HG03575 (cell line): ENCODE results near the gene RBM38.
"Not testable (repeated sequence)": the region's sequence is repeated elsewhere in the genome, so short reads cannot be mapped to it uniquely, and the experiment has no call there.

ENCODE experiments used
- ATAC-seq: cut with Tn5 transposase; IDR thresholded peaks from one replicate; pipeline ENCODE4 v1.9.1; 2021; ENCODE audit not compliant: unreplicated experiment, insufficient number of reproducible peaks, low FRiP score; ENCODE audit errors: extremely low read depth

RBM38 gene

DNA sequence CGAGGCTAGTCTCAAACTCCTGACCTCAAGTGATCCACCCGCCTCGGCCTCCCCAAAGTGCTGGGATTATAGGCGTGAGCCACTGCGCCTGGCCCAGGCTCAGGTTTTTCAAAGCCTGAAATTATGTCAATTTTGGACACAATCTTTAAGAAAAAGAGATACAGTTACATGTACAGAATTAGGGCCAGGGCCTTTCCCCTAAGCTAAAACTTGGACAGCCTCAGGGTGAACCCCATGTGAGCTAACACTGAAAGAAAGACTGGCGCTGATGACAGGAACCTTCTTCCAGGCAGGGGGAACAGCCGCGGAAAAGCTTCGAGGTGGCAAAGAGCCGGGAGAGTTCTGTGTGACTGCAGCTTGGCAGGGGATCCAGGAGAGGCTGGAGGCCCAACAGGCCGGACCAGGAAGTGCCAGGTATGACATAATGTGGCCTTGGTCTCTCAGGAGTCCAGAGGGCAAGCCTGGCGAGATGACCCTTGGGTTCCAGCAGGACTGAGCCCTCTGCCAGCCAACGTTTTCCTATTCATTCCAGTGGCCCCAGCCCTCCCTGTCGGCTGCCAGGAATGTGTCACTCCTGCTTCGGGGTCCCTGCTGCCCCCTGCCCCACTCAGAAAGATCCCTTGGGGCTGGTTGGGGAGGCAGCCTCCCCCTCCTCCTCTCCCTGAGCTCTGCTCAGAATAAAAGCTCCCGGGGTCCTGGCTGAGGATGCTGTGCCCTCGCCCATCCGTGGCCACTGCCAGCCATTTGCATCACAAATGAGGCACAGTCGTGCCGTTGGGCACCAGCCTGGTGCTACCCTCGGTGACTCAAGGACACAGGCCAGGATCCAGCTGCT, 37.3 kb downstream of the RBM38 start:
- ATAC-seq, result no peak

GRCh38 chr20:57429159-57429496, 37.9 kb downstream of the RBM38 start:
- ATAC-seq, result no peak

DNA sequence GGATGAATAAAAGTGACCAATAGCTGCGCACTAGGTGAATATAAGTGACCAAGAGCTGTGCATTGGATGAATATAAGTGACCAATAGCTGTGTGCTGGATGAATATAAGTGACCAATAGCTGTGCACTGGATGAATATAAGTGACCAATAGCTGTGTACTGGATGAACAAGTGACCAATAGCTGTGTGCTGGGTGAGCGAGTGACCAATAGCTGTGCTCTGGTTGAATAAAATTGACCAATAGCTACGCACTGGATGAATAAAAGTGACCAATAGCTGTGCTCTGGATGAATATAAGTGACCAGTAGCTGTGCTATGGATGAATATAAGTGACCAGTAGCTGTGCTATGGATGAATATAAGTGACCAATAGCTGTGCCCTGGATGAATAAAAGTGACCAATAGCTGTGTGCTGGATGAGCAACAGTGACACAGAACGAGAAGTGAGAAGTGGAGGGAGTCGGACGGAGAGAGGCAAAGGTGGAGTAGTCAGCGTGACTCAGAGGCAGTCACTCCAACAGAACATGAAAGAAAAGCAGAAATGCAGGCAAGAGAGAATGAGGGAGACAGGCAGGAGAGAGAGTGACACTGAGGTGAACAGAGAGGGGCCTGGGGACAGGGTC, 38.5 kb downstream of the RBM38 start:
- no peak for ATAC-seq

DNA sequence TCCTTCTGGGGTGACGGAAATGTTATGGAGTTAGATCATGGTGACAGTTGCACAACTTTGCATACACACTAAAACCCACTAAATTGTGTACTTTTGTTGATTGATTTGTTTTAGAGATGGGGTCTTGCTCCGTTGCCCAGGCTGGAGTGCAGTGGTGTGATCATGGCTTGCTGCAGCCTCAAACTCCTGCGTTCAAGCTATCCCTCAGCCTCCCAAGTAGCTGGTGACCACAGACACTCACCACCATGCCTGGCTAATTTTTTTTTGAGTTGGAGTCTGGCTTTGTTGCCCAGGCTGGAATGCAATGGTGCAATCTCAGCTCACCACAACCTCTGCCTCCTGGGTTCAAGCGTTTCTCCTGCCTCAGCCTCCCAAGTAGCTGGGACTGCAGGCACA, 39.0 kb downstream of the RBM38 start:
- ATAC-seq, result not testable (repeated sequence)

- ATAC-seq, result no peak
Observed at GRCh38 chr20:57431539-57431835, 40.3 kb downstream of the RBM38 start.

GRCh38 chr20:57432480-57432861, 41.3 kb downstream of the RBM38 start:
- no peak for ATAC-seq

- peak; percentile 65 for ATAC-seq
Observed at GRCh38 chr20:57432862-57433491, 41.8 kb downstream of the RBM38 start.

- ATAC-seq, result no peak
Observed at GRCh38 chr20:57433657-57434389, 42.6 kb downstream of the RBM38 start.

GRCh38 chr20:57434390-57434700, 43.1 kb downstream of the RBM38 start:
- ATAC-seq, result no peak

DNA sequence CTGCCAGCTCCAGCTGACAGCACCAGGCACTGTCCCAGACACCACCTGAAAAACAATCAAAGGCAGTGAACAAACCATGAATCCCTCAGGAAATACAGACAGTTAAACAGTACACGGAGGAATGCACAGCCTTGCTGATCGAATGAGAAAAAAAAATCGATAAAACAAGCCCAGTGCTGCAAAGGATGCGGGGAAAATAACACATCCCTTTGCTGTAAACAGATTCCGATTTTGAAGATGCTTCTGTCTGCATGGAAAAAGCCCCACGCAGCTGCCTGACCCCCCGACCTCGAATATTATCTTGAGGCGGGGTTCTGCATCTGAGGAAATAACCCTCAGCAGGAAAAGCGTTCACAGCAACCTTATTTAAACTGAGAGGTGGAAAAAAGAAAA, 43.9 kb downstream of the RBM38 start:
- no peak for ATAC-seq

- ATAC-seq, result no peak
Observed at GRCh38 chr20:57435498-57436222, 44.5 kb downstream of the RBM38 start.

GRCh38 chr20:57436223-57436545, 45.0 kb downstream of the RBM38 start:
- no peak for ATAC-seq

DNA sequence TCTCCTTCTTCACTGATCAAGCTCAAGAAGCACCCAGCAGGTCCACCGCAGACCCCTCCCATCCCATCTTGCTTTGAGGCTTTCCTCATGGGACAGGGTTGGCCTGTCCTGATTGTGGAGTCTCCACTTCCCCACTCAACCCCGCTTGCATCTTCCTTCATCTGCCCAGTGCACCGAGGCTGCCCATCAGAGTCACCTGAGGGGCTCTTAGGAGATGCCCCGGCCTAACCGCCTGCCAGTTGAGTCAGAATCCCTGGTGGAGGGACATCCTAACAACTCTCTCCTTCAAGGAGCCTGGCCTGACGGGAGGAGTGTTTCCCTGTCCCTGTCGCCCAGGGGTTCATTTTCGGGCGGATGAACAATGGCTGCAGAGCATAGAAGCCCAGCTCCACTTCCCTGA, 46.1 kb downstream of the RBM38 start:
- ATAC-seq, result no peak

GRCh38 chr20:57437672-57438330, 46.6 kb downstream of the RBM38 start:
- no peak for ATAC-seq

DNA sequence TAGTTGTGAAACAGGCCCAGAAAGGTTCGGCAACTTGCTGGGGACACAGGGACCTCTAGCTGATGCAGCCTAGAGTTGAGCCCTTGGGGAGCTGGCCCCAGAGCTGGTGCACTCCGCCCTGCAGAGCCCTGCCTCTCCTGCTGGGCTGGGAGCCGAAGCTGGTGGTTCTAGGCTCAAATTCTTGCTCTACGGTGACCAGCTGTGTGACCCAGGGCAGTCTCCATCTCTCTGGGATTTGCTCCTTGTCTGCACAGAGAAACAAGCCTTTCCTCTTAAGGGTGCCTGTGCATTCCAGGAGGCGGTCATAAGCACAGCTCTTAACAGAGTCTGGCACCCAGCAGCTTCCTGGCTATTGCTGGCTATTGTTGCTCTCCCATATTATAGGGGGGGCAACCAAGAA, 47.4 kb downstream of the RBM38 start:
- no peak for ATAC-seq

GRCh38 chr20:57439432-57439831, 48.2 kb downstream of the RBM38 start:
- no peak for ATAC-seq

DNA sequence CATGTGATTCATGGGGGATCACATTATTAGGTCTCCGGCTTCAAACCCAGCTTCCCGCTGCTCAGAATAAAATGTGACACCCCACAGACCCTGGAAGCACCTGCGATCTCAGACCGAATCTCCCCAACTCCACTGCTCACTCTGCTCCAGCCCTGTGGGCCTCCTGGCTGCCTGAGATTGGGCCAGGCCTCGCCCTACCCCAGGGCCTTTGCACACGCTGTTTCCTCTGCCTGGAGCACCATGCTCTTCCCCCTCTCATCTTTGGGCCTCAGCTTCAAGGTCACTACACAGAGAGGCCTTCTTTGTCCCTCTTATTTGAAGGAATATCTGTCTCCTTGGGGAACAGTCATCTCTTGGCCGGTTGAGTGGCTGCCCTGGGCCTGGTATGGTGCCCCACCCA, 48.8 kb downstream of the RBM38 start:
- no peak for ATAC-seq

- no peak for ATAC-seq
Observed at GRCh38 chr20:57440678-57441509, 49.7 kb downstream of the RBM38 start.
